ENCODE data around the gene PRR15L.
A peak's percentile ranks its signal among the peaks of the same experiment; 100 is the strongest.
"Not testable (repeated sequence)": the region's sequence is repeated elsewhere in the genome, so short reads cannot be mapped to it uniquely, and the experiment has no call there.

The PRR15L gene

GRCh38 chr17:47957591-47958490, at the start of gene PRR15L:
TSS of gene PRR15L (minus strand) at chr17:47957883. CDS start at chr17:47953234, 4,649 bp downstream.
- no peak for DNase-seq

DNA sequence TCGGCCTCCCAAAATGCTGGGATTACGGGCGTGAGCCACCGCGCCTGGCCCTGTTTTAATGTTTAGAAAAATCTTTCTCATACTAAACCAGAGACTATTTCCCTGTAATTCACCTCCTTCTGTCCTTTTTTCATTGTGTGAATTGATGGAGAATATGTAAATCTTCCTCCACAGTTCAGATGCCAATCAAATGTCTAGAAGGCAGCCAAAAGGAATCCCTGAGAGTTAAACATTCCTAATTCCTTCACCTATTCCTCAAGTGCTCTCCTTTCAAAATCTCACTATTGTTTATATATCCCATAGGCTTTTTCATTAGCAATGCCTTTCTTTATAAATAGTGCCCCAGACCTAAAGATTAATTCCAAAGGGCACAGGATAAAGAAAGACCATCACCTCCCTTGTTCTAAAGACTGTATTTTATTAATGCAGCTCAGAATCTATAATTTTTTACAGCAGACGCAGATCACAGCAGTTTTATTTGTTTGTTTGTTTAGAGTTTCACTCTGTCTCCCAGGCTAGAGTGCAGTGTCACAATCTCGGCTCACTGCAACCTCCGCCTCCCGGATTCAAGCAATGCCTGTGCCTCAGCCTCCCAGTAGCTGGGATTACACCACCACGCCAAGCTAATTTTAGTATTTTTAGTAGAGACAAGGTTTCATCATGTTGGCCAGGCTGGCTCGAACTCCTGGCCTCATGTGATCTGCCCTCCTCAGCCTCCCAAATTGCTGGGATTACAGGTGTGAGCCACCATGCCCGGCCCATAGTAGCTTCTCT, 49.4 kb upstream of the PRR15L start:
- DNase-seq: no peak

- no peak for DNase-seq
Measured at GRCh38 chr17:48004983-48005382, 47.3 kb upstream of the PRR15L start.

DNA sequence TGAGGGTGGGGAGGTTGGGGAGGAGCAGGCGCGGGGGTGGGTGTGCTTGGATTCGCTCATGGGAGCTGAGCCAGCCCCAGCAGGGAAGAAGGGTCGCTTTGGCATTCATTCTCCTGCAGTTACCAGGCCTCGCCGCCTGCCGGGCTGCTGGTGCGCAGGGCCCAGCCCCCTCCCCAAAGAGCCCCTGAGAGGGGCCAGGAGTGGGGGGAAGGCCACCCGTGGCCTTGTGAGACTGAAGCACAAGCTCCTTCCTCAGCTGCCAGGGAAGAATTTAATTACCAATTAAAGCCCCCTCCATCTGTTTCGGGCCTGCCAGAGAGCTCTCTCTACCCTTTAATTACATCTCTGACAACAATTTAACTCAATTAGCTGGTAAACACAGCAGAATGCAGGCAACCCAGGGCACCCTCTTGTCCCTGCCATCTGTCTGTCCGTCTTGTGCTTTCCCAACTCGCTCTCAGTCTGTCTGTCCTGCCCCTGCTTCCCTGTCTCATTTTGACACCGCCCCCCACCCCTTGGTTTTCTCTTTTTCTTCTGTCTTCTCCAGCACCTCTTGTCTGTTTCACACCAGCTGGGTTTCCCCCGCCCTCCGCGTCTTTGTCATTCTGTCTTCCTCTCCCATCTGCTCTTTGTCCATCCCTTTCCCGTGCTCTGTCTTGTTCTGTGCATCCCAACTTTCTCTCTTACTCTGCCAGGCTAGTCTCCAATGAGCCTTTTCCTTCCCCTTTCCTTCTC, 45.9 kb upstream of the PRR15L start:
- DNase-seq: peak; percentile 69

GRCh38 chr17:48002916-48003416, 45.3 kb upstream of the PRR15L start:
- no peak for DNase-seq

- peak; percentile 86 for DNase-seq
Measured at GRCh38 chr17:48002266-48002915, 44.7 kb upstream of the PRR15L start.

GRCh38 chr17:48001657-48002056, 44.0 kb upstream of the PRR15L start:
- not testable (repeated sequence) for DNase-seq

DNA sequence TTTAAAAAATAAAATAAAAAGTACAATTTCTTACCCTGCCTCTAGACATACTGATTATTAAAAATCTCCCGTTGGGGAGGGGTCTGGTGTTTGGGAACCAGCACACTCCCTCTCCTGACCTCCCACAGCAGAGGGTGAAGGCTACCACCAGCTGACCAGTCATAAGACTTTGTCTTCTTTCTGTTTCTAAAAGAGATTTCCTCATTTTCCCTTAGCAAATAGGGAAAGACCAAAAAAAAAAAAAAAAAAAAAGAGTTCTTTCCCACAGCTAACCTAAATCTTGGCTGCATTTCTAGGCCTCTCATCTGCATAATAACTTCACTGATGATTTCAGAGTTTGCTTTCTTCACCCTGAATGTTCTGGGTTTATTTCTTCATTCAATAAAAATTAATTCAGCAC, 43.5 kb upstream of the PRR15L start:
- DNase-seq: no peak

- peak; percentile 42 for DNase-seq
Measured at GRCh38 chr17:47999582-47999981, 41.9 kb upstream of the PRR15L start.

DNA sequence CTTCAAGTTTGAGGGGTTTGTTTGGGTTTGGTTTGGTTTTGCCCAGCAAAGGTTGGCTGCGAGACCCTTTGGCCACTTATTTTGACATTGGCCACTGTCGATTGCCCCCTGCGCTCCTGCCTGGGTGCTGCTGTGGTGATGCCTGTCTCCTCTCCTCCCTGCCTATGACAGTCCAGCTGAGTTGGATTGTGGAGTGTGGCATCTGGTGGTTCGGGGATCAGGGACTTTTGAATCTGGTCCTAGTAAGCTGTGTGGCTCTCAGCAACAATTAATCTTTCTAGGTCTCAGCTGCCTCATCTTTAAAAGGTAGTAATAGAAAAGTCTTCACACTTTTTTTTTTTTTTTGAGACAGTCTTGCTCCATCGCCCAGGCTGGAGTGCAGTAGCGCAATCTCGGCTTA, 40.4 kb upstream of the PRR15L start:
- no peak for DNase-seq

GRCh38 chr17:47997586-47997985, 39.9 kb upstream of the PRR15L start:
- DNase-seq: no peak

- DNase-seq: no peak
Measured at GRCh38 chr17:47996201-47996600, 38.5 kb upstream of the PRR15L start.

GRCh38 chr17:47995241-47995935, 37.7 kb upstream of the PRR15L start:
- no peak for DNase-seq

- DNase-seq: no peak
Measured at GRCh38 chr17:47994724-47995123, 37.0 kb upstream of the PRR15L start.

DNA sequence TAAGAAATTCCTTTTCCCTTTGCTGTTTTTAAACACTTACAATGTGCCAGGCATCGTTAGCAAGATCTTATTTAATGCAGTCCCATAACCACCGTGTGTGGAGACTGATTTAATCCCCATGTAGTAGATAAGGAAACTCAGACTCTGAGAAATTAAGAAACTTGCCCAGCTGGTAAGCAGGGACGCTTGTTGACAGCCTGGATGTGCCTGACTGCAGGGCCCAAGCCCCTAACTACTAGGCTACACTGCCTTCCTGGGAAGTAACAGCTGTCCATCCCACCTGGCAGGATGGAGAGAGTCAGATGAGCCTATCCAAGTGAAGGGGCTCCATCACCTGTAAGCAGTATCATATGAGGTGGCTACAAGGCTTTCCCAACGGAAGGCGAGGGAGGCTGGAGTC, 36.3 kb upstream of the PRR15L start:
- no peak for DNase-seq

DNA sequence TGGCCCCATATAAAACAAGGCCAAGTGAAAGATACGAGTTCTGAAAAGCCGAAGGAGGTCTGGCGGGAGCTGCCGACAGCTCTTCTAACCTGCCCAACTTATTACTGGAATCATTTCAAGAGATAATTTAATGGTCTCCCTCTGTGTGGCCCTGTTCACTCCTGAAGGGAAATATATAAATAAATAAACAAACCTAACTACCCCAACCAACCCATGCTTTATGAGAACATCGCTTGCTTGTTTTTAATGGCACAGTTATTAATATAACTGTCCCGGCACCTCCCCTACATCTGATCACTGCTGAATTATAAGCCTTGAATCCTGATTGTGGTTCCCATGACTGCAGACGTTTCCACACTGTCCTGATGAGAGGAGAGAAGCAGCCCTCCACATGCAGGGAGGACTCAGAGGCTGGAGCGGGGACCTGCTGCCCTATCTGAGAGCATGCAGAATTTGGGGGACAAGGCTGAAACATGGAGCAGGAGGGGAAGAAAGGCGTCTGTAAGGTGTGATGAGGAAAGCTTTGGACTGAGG, 35.4 kb upstream of the PRR15L start:
- no peak for DNase-seq

GRCh38 chr17:47992216-47992615, 34.5 kb upstream of the PRR15L start:
- no peak for DNase-seq

GRCh38 chr17:47990962-47991731, 33.5 kb upstream of the PRR15L start:
- no peak for DNase-seq

- no peak for DNase-seq
Measured at GRCh38 chr17:47989700-47990099, 32.0 kb upstream of the PRR15L start.

DNA sequence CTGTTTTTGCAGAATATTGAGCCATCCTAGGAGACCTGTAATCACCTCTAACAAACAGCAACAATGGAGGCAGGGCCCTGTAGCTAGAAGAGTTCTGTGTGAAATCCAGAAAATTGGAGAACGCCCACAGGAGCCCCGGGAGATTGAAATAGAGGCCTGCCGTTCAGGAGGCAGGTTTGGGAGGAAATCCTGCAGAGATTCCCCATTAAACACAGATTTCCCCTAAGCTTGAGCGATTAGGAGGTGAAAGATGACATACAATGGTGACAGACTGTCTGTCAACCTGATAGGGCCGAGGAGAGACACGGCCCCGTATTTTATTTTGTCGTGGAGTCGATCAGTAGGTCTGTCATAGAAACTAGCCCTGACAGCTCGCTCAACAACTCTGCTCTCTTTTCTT, 31.5 kb upstream of the PRR15L start:
- DNase-seq: no peak

DNA sequence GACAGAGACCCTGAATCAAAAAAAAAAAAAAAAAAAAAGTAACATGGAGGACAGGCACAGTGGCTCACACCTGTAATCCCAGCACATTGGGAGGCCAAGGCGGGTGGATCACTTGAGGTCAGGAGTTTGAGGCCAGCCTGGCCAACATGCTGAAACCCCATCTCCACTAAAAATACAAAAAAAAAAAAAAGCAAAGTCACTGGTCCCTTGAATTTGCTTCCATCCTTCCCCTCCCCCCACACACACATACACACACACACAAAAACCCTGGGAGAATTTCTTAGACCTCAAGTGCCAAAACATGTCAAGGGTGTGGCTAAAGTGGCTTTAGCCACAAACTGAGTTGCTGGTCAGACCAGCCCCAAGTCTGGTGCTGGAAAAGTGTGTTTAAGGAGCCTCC, 30.8 kb upstream of the PRR15L start:
- not testable (repeated sequence) for DNase-seq

All from fibroblast of upper back skin (primary cell).